ENCODE measurements around the gene HCN3.
"Not testable (repeated sequence)": the region's sequence is repeated elsewhere in the genome, so short reads cannot be mapped to it uniquely, and the experiment has no call there.

Gene HCN3

DNA sequence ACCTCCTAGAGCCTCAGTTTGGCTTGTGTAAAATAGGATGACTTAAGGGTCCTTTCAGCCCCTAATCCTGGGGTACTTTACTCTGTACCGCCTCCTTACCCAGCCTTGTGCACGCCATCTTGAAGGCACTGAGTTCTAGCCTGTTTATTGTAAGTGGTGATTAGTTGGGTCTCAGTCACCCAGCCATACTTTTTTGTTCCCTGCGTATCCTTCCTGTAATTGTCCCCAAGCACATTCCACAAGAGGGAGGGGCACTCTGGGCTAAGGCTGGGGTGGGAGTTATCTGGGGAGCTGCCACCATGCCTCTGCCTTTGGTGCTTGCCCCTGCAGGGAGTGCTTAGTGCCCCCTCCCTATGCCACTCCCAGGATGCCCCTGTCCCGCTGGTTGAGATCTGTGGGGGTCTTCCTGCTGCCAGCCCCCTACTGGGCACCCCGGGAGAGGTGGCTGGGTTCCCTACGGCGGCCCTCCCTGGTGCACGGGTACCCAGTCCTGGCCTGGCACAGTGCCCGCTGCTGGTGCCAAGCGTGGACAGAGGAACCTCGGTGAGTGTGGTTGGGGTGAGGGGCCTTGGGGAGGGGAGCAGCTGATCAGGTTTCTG is 32.3 kb downstream of the HCN3 start:
- no peak for DNase-seq (ENCODE audit: low read depth in 1 of 2, low spot score in 1 of 2)

DNA sequence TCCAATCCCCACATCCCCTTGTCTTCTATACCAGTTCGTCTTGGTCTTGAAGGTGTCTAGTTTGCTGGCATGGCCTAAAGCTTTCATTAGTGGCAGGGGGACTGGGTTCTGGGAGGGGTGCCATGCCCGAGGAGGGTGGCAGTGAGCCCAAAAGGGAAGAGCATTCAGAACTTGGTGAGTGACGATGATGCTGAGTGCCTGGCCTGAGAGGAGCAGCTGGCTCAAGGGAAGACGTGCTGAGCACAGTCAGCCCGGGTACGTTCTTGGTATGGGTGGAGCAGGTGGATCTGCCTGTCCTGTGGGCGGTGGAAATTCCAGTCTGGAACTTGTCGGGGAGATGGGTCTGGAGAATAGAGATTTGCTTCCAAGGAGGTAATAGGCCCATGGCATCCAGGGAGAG is 36.0 kb downstream of the HCN3 start:
- no peak for DNase-seq (ENCODE audit: low read depth in 1 of 2, low spot score in 1 of 2)

DNA sequence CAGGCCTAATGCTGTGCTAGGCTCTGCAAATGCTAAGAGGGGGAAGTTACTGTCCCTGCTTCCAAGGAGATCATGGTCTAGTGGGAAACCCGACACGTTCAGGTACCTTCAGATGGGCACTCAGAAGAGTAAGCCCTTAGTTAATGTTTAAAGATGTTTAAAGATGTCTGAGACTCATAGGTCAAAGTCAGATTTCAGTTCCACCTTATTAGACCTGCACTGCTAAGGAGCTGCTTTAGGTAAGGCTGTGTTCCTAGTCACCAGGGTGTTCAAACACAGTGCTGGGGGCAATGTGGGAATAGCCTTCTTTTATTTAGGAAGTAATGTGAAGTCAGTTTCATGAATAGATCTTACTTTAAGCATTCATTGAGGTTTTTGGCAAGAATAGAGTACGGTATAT is 39.7 kb downstream of the HCN3 start:
- no peak for DNase-seq (ENCODE audit: low read depth in 1 of 2, low spot score in 1 of 2)

DNA sequence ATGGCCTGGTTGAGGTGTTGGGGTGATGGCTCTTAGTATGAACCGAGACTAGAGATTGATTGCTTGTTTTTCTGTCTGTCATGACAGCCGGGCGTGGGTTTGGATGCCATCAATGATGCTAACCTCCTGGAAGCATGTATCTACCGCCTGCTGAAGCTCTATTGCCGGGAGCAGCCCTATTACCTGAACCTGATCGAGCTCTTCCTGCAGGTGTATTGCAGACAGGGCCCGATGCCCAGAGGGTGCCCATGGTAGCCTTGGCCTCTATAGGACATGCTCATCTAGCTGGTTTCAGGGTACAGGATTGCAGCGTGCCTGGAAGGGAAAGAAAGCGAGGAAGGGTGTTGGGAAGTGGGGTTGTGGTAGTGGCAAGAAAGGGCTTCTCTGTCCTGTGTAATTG is 40.8 kb downstream of the HCN3 start:
- DNase-seq (ENCODE audit: low read depth in 1 of 2, low spot score in 1 of 2): no peak

DNA sequence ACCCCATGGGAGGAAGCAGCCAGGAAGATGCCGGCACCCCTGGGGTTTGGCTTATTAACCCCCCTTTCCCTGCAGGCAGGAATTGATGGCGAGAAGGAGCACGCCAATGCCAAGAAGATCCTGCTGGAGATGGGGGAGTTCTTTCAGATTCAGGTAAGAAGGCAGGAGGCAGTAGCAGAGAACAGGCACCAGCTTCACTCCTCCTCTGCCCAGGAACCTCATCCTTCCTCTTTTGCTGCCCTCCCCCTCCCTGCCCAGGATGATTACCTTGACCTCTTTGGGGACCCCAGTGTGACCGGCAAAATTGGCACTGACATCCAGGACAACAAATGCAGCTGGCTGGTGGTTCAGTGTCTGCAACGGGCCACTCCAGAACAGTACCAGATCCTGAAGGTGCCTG is 42.3 kb downstream of the HCN3 start:
- DNase-seq (ENCODE audit: low read depth in 1 of 2, low spot score in 1 of 2): no peak

DNA sequence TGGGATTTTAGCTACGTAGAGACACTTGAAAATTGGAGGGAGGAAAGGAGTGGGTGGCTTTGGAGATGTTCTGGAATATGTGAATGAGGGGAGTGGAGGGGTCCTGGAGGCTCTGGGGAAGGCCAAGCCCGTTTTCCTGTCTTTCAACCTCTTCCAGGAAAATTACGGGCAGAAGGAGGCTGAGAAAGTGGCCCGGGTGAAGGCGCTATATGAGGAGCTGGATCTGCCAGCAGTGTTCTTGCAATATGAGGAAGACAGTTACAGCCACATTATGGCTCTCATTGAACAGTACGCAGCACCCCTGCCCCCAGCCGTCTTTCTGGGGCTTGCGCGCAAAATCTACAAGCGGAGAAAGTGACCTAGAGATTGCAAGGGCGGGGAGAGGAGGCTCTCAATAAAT is 43.0 kb downstream of the HCN3 start:
- DNase-seq (ENCODE audit: low read depth in 1 of 2, low spot score in 1 of 2): no peak

DNA sequence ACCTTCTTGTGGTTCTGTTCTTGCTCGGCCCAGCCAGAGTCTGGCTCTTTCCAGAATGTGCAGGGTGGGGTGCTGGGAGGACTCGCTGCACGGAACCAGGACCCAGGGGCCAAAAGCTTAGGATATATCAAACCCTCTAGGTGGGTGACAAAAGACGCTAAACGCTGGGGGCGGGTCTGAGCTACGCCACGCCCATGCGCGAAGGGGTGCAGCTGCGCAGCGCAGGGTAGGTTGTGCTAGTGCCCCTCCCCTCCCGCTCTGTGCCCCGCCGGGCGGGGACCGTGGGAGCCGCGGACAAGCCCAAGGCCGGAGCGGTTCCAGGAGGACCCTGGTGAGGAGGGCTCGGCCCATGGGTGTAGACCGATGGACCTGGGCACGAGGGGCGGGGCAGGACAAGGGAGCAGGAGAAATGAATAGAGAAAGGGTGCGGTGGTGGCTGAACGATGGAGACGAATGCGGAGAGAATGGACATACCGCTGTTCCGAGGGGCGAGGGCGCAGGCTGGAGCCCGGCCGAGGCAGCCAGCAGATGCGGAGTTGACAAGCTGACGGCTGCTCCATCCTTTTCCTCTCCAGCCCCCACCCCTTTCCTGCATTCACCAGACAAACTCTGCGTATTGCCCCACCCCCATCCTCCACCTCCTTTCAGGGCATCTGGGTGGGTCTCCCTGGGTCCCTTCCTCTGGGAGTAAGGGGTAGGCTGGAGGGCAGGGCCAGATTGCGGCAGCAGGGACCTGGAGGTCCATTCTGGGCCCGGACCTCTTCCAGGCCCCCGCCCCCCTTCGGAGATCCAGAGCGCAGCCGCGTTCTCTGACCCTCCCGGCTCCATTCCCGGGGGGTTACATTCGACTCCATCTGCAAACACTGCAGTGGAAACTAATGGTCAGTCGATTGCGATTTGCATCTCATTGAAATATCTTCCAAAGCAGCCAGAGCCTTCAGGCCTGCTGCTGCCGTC is 43.7 kb downstream of the HCN3 start, which contains the start of gene RUSC1:
RUSC1 (plus strand) TSS at position 234 of the 957 bp plus-strand sequence. CDS start 880 bp downstream, outside the sequence.
- peak; percentile 30 to 62 for DNase-seq (ENCODE audit: low read depth in 1 of 2, low spot score in 1 of 2)

DNA sequence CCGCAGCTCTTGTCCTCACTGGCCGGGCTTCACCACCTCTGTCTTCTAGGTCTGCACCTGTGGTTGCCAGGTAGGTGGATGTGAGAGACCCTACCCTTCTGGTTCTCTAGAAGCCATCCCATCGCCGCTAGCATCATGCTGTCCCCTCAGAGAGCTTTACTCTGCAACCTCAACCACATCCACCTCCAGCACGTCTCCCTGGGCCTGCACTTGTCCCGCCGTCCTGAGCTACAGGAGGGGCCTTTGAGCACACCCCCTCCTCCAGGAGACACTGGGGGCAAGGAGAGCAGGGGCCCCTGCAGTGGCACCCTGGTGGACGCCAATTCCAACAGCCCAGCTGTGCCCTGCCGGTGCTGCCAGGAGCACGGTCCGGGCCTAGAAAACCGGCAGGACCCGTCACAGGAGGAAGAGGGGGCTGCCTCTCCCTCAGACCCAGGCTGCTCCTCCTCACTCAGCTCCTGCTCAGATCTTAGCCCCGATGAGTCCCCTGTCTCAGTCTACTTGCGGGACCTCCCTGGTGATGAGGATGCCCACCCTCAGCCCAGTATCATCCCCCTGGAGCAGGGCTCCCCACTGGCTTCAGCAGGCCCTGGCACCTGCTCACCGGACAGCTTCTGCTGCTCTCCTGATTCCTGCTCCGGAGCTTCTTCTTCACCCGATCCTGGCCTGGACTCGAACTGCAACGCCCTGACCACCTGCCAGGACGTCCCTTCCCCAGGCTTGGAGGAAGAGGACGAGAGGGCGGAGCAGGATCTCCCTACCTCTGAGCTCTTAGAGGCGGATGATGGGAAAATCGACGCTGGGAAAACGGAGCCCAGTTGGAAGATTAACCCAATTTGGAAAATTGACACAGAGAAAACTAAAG is 44.6 kb downstream of the HCN3 start:
- DNase-seq (ENCODE audit: low read depth in 1 of 2, low spot score in 1 of 2): no peak

DNA sequence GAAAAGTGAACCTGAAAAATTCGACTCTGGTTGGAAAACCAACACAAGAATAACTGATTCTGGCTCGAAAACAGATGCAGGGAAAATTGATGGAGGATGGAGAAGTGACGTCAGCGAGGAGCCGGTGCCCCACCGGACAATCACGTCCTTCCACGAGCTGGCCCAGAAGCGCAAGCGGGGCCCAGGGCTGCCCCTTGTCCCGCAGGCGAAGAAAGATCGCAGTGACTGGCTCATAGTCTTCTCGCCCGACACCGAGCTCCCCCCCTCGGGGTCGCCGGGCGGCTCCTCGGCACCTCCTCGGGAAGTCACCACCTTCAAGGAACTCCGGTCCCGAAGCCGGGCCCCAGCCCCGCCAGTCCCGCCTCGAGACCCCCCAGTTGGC is 45.3 kb downstream of the HCN3 start:
- DNase-seq (ENCODE audit: low read depth in 1 of 2, low spot score in 1 of 2): no peak

DNA sequence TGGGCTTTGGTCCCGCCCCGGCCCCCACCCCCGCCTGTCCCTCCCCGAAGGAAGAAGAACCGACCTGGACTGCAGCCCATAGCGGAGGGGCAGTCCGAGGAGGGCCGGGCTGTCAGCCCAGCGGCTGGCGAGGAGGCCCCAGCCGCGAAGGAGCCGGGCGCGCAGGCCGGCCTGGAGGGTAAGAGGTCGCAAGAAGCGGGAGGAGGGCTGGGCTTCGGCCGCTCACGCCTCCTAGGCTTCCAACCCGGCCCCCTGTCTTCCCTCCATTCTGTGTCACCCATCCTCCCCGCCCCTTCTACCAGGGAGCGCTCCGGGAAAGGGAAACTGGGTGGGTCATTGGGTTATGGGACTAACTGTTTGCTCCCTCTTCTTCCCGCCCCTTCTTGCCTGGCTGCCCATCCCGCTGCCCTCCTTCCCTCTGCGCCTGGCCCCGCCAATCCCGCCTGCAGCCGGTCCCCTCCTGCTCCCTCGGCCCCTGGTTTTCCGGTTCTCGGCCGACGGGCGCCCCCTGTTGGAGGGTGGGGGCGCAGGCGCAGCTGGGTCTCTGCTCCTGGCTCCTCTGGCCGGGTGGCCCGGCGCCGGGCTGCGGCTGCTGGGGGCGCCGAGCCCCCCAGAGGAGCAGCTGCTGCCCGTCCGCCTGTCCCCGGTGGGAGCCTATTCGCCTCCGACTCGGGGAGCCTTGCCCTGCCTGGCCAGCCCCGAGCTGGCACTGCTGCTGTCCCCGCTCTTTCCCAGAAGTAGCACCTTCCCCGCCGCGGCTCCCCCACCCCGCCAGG is 45.9 kb downstream of the HCN3 start:
- DNase-seq (ENCODE audit: low read depth in 1 of 2, low spot score in 1 of 2): peak; percentile 75 to 88

DNA sequence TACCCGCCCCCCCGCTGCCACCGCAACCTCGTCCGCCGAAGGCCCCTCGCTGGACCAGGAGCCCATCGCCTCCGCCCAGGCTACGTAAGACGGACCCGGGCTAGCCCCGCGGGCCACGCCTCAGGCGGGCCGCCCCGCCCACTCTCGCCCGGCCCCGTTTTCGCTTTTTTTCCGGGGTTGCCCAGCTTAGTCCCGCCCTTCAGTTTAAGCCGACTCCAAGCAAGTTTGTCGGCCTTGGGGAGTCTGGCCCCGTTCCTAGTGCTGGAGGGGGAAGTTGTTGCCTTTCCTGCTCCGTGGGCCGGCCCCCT is 46.4 kb downstream of the HCN3 start:
- DNase-seq (ENCODE audit: low read depth in 1 of 2, low spot score in 1 of 2): peak; percentile 59 to 72

DNA sequence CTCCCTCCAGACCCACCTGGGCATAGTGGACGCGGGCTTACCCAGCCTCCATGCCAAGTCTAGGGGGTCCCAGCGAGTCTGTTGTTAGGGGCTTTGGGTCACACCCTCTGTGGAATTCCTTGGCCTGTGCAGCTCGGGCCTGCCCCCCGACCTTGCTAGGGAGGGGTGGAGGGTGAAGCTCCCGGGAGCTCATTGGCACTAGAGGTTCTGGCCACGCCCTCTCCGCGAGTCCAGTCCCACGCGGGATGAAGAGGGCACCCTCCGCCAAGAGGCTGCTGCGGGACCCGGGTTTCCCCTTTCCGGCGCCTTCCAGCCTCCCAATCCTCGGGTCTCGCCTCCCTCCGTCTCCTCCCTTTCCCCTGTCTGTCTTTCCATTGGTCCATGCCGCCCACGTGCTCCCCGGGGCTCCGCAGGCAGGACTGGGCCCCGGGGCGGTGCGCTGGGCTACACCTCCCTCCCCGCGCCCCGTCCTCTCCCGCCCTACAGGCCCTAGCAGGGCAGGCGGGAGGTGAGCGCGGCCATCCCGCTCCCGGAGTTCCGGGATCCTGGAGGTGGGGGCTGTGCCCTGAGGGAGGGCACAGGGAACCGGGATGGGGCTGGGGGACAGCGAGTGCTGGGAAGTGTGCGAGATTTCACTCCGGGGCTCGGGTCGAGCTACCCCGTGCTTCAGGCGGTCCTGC is 46.9 kb downstream of the HCN3 start:
- DNase-seq (ENCODE audit: low read depth in 1 of 2, low spot score in 1 of 2): peak; percentile 77 to 88

DNA sequence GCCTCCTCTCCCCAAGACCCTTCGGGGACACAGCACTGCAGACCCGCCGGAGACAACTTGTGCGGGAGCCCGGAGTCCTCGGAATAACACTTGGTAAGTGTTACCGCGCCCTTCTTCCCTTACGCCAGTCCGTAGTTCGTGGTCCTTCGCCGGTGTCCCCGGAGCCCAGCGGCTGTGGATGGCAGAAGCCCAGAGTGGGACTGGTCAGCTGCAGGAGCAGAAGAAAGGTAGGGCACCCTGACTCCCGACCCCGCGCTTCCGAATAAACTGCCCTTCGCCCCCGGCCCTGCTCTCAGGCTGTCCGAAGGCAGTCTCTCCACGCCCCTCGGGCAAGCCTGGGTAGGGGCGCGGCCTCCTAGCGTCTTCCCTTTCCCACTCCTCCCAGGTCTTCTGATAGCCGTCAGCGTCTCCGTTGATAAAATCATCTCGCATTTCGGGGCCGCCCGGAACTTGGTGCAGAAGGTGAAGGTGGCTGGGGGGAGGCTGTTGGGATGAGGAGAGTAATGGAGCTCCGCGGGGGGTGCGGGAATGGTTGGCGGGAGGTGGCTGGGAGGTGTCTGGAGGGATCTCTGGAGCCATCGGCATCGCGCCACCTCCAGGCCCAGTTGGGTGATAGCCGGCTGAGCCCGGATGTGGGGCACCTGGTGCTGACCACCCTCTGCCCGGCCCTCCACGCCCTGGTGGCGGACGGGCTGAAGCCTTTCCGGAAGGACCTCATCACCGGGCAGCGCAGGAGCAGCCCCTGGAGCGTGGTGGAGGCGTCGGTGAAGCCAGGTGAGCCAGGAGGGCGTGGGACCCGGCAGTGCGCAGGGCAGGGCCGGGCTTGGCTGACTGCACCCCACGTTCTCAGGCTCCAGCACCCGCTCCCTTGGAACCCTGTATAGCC is 47.7 kb downstream of the HCN3 start:
- DNase-seq (ENCODE audit: low read depth in 1 of 2, low spot score in 1 of 2): no peak

DNA sequence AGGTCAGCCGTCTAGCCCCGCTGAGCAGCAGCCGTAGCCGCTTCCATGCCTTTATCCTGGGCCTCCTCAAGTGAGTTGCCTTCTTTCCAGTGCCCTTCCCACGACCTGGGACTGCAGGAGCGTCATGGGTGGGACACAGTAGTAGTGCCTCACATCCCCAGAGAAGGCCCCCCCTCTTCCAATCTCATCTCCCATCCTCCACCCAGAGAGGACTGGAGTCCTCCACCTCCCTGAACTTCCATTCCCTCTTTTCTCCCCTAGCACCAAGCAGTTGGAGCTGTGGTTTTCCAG is 48.3 kb downstream of the HCN3 start:
- no peak for DNase-seq (ENCODE audit: low read depth in 1 of 2, low spot score in 1 of 2)

DNA sequence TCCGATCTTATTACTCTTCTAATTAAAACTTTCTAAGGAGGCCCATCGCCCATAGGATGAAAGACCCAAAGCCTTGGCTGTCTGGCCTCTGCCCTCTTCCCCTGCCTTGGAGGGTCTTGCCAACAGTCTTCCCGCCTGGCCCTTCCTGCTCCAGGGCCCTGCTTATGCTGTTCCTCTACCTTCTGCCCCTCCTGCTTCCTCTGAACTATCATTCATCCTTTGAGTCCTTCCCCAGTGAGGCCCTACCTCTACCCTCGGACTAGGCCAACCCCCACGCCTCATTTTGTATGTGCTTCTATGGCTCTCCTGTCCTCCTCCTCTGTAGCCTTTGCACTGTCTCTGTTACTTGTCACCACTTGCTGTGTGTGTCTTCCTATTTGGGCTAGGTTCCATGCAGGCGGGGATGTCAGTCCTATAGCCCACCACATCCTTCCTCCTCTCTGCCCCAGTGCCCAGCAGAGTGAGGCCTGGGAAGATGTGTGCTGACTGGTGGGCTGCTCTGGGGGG is 48.8 kb downstream of the HCN3 start:
- DNase-seq (ENCODE audit: low read depth in 1 of 2, low spot score in 1 of 2): no peak

DNA sequence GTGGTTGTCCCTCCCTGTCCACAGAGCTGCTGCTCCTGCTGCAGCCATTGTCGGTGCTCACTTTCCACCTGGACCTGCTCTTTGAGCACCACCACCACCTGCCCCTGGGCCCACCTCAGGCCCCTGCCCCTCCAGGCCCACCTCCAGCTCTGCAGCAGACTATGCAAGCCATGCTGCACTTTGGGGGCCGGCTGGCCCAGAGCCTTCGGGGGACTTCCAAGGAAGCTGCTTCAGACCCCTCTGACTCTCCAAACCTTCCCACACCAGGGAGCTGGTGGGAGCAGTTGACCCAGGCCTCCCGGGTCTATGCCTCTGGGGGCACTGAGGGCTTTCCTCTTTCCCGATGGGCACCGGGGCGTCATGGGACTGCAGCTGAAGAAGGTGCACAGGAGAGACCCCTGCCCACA is 49.4 kb downstream of the HCN3 start:
- DNase-seq (ENCODE audit: low read depth in 1 of 2, low spot score in 1 of 2): no peak

DNA sequence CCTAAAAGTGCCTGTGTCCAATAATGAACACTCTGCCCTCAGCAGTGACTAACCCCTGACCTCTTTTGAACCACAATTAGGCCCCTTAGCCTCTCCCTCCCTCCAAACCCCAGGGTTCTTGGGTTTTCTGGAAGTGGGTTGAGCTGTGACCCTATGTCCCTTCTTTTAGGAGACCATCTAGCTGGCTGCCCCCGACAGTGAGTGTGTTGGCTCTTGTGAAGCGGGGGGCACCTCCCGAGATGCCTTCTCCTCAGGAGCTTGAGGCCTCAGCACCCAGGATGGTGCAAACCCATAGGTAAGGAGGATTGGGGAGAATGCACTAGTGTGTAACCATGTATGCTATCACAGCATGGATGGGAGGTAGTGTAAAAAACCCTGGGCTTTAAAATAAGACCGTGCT is 50.7 kb downstream of the HCN3 start:
- DNase-seq (ENCODE audit: low read depth in 1 of 2, low spot score in 1 of 2): no peak

DNA sequence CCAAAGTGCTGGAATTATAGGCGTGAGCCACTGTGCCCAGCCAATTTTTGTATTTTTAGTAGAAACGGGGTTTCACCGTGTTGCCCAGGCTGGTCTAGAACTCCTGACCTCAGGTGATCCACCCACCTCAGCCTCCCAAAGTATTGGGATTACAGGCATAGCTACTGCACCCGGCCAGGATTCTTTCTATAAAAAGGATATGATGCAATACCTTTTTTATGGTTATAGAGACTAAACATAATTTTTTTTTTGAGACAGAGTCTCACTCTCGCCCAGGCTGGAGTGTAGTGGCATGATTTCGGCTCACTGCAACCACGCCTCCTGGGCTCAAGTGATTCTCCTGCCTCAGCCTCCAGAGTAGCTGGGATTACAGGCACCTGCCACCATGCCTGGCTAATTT is 51.6 kb downstream of the HCN3 start:
- DNase-seq (ENCODE audit: low read depth in 1 of 2, low spot score in 1 of 2): not testable (repeated sequence)

DNA sequence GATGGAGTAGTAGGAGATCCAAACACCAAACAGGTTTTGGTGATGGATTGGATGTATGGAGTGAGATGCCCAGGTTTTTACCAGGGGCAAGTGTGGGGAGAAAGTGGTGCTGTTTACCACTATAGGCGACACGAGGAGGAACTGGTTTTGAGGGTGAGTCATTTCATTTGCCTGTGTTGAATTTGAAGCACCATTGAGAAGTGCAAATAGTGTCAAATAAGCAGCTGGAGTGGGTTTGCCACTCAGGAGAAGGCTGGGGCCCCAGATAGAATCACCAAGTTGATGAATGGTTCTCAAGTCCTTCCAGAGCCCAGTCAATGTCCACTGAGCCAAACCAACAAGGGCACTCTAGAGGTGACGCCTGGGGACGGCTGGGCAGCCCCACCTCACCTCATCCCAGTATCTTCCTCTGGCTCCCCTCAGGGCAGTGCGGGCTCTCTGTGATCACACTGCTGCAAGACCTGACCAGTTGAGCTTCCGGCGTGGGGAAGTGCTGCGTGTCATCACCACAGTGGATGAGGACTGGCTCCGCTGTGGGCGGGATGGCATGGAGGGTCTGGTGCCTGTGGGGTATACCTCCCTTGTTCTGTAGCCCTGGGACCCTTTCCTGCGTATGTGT is 52.8 kb downstream of the HCN3 start:
- no peak for DNase-seq (ENCODE audit: low read depth in 1 of 2, low spot score in 1 of 2)
